ENCODE data around the gene TNKS2. TPM values are rescaled to one million over a fixed set of nuclear protein-coding genes. Genes with fewer than 3 reads are reported as not detected.

Gene TNKS2
- total and polyA plus RNA-seq, 2 of the 13 experiments (the other 11 are each of a cell fraction or from before 2014, with no cell fraction given) = 15.2 to 19.4 TPM

DNA sequence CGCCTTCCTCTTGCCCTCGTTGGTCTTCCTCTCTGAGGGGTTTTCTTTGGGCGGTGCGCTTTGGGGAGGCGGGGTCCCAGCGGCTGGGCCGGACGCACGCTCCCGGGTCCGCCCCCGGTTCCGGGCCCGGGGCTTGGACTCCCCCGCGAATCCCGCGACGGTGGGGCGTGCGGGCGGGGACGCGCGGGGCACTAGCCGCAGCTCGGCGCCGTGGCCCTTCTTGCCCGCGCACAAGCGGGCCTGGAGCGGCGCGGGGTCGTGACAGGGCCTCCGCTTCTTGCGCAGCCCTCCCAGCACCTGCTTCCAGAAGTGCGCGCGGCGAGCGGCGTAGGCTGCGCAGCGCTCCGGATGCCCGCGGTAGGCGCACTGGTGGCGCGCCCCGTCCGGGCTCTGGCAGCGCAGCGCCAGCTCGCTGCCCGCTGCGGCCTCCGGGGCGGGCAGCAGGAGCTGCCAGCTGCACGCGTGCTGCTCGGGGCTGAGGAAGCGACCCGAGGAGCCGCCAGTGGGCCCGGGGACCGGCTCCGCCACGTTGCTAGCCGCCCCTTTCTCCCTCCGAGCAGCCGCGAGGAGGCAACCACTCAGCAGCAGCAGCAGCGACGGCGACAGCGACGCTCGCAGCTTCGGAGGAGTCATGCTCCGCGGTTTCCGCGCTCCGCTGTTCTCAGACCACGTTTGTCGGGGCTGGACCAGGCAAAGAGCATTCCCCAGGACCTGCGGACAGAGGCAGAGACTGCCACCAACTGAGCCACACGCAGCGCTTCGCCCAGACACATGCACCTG, 110.3 kb downstream of the TNKS2 start (continued):
- TF ChIP-seq ZNF740 (CRISPR knock-in tag; IDR thresholded peaks at IDR 0.05) (no peak), ZNF24 (IDR thresholded peaks at IDR 0.05) (no peak), GTF2F1 (IDR thresholded peaks at IDR 0.05; ENCODE audit: low read length) (no peak), SAP130 (CRISPR knock-in tag; IDR thresholded peaks at IDR 0.05; ENCODE audit: low read depth) (peak; percentile 88), SALL2 (CRISPR knock-in tag; IDR thresholded peaks at IDR 0.05) (no peak; the same call in 1 of the 2 replicates), LCORL (IDR thresholded peaks at IDR 0.05) (no peak), LCORL (CRISPR knock-in tag; IDR thresholded peaks at IDR 0.05) (0 out of 2 replicates have a peak, but pooled peaks have one; percentile 31), ZNF772 (CRISPR knock-in tag; IDR thresholded peaks at IDR 0.05) (peak; percentile 93), NBN (conservative IDR thresholded peaks at IDR 0.05) (no peak), JUNB (CRISPR knock-in tag; IDR thresholded peaks at IDR 0.05; ENCODE audit: borderline replicate concordance) (no peak; the same call in 1 of the 2 replicates), RXRA (CRISPR knock-in tag; IDR thresholded peaks at IDR 0.05) (peak; percentile 74), SP1 (IDR thresholded peaks at IDR 0.05) (no peak), SP1 (CRISPR knock-in tag; IDR thresholded peaks at IDR 0.05) (no peak; the same call in none of the 2 replicates), ZNF430 (CRISPR knock-in tag; IDR thresholded peaks at IDR 0.05) (peak; percentile 76; the same call in 1 of the 2 replicates), ZNF264 (CRISPR knock-in tag; IDR thresholded peaks at IDR 0.05) (peak; percentile 72)
- TF ChIP-seq, protein P1, sequence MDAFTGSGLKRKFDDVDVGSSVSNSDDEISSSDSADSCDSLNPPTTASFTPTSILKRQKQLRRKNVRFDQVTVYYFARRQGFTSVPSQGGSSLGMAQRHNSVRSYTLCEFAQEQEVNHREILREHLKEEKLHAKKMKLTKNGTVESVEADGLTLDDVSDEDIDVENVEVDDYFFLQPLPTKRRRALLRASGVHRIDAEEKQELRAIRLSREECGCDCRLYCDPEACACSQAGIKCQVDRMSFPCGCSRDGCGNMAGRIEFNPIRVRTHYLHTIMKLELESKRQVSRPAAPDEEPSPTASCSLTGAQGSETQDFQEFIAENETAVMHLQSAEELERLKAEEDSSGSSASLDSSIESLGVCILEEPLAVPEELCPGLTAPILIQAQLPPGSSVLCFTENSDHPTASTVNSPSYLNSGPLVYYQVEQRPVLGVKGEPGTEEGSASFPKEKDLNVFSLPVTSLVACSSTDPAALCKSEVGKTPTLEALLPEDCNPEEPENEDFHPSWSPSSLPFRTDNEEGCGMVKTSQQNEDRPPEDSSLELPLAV (CRISPR knock-in tag; conservative IDR thresholded peaks at IDR 0.05; ENCODE audit: low read depth) = no peak; the same call in 1 of the 2 replicates
- TF ChIP-seq, protein P2, sequence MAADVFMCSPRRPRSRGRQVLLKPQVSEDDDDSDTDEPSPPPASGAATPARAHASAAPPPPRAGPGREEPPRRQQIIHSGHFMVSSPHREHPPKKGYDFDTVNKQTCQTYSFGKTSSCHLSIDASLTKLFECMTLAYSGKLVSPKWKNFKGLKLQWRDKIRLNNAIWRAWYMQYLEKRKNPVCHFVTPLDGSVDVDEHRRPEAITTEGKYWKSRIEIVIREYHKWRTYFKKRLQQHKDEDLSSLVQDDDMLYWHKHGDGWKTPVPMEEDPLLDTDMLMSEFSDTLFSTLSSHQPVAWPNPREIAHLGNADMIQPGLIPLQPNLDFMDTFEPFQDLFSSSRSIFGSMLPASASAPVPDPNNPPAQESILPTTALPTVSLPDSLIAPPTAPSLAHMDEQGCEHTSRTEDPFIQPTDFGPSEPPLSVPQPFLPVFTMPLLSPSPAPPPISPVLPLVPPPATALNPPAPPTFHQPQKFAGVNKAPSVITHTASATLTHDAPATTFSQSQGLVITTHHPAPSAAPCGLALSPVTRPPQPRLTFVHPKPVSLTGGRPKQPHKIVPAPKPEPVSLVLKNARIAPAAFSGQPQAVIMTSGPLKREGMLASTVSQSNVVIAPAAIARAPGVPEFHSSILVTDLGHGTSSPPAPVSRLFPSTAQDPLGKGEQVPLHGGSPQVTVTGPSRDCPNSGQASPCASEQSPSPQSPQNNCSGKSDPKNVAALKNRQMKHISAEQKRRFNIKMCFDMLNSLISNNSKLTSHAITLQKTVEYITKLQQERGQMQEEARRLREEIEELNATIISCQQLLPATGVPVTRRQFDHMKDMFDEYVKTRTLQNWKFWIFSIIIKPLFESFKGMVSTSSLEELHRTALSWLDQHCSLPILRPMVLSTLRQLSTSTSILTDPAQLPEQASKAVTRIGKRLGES (CRISPR knock-in tag; IDR thresholded peaks at IDR 0.05; ENCODE audit: borderline replicate concordance) = no peak
- TF ChIP-seq, protein P3, sequence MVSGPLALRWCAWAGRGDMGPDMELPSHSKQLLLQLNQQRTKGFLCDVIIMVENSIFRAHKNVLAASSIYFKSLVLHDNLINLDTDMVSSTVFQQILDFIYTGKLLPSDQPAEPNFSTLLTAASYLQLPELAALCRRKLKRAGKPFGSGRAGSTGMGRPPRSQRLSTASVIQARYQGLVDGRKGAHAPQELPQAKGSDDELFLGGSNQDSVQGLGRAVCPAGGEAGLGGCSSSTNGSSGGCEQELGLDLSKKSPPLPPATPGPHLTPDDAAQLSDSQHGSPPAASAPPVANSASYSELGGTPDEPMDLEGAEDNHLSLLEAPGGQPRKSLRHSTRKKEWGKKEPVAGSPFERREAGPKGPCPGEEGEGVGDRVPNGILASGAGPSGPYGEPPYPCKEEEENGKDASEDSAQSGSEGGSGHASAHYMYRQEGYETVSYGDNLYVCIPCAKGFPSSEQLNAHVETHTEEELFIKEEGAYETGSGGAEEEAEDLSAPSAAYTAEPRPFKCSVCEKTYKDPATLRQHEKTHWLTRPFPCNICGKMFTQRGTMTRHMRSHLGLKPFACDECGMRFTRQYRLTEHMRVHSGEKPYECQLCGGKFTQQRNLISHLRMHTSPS (CRISPR knock-in tag; IDR thresholded peaks at IDR 0.05; ENCODE audit: low read depth) = peak; percentile 42; the same call in 1 of the 2 replicates
- TF ChIP-seq, protein P4, sequence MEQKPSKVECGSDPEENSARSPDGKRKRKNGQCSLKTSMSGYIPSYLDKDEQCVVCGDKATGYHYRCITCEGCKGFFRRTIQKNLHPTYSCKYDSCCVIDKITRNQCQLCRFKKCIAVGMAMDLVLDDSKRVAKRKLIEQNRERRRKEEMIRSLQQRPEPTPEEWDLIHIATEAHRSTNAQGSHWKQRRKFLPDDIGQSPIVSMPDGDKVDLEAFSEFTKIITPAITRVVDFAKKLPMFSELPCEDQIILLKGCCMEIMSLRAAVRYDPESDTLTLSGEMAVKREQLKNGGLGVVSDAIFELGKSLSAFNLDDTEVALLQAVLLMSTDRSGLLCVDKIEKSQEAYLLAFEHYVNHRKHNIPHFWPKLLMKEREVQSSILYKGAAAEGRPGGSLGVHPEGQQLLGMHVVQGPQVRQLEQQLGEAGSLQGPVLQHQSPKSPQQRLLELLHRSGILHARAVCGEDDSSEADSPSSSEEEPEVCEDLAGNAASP (CRISPR knock-in tag; IDR thresholded peaks at IDR 0.05; ENCODE audit: borderline replicate concordance) = peak; percentile 53
- TF ChIP-seq, protein P5, sequence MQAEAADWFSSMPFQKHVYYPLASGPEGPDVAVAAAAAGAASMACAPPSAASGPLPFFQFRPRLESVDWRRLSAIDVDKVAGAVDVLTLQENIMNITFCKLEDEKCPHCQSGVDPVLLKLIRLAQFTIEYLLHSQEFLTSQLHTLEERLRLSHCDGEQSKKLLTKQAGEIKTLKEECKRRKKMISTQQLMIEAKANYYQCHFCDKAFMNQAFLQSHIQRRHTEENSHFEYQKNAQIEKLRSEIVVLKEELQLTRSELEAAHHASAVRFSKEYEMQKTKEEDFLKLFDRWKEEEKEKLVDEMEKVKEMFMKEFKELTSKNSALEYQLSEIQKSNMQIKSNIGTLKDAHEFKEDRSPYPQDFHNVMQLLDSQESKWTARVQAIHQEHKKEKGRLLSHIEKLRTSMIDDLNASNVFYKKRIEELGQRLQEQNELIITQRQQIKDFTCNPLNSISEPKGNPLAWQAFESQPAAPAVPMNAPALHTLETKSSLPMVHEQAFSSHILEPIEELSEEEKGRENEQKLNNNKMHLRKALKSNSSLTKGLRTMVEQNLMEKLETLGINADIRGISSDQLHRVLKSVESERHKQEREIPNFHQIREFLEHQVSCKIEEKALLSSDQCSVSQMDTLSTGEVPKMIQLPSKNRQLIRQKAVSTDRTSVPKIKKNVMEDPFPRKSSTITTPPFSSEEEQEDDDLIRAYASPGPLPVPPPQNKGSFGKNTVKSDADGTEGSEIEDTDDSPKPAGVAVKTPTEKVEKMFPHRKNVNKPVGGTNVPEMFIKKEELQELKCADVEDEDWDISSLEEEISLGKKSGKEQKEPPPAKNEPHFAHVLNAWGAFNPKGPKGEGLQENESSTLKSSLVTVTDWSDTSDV (CRISPR knock-in tag; IDR thresholded peaks at IDR 0.05) = no peak
